Right atrium auricular region (tissue), 2 donors: ENCODE measurements around the gene RYR3. TPM values are rescaled to one million over a fixed set of nuclear protein-coding genes. Genes with fewer than 3 reads are reported as not detected.

ENCODE experiments used
- DNase-seq: peaks from one replicate; pipeline ENCODE4 v3.0.0-alpha.2; 2019; ENCODE audit warnings: low spot score
- H3K27ac ChIP-seq, 2 donors: fragments of 200-600 bp; sonication (generic); 1 replicate in 1 of 2; 2 replicates in 1 of 2; pipeline ENCODE4 v1.5.1; 2016 to 2019
- H3K27me3 ChIP-seq, 2 donors: fragments of 200-600 bp; sonication (generic); one replicate each; pipeline versions ENCODE4 v1.5.1 to v1.6.0; 2017 to 2019
- H3K36me3 ChIP-seq: fragments of 200-600 bp; sonication (generic); one replicate; pipeline ENCODE4 v1.5.1; 2016
- H3K4me1 ChIP-seq, 2 donors: fragments of 200-600 bp; sonication (generic); one replicate each; pipeline versions ENCODE4 v1.5.1 to v1.6.0; 2017 to 2019
- H3K4me3 ChIP-seq, 2 donors: fragments of 200-600 bp; sonication (generic); 1 replicate in 1 of 2; 2 replicates in 1 of 2; pipeline ENCODE4 v1.5.1; 2017 to 2019; ENCODE audit warnings: mild to moderate bottlenecking in 1 of 2, moderate library complexity in 1 of 2
- H3K9me3 ChIP-seq, 2 donors: fragments of 200-600 bp; sonication (generic); one replicate each; pipeline ENCODE4 v1.5.1; 2019
- total RNA-seq, 2 donors: library from RNA; depleted of rRNA; stranded (reverse); fragments of >200 nt; gene quantifications; one replicate each; pipeline ENCODE4 v1.1.0, GENCODE V29; 2016
- TF ChIP-seq, protein P1 (sequence below), 2 donors: fragments of 200-600 bp; sonication (generic); IDR thresholded peaks; one replicate each; pipeline ENCODE4 v1.5.1; 2019; ENCODE audit warnings: antibody characterized with exemption in 2 of 2

The RYR3 gene
- total RNA-seq, 2 donors from 2014 or later: 0.08 to 0.11 TPM

DNA sequence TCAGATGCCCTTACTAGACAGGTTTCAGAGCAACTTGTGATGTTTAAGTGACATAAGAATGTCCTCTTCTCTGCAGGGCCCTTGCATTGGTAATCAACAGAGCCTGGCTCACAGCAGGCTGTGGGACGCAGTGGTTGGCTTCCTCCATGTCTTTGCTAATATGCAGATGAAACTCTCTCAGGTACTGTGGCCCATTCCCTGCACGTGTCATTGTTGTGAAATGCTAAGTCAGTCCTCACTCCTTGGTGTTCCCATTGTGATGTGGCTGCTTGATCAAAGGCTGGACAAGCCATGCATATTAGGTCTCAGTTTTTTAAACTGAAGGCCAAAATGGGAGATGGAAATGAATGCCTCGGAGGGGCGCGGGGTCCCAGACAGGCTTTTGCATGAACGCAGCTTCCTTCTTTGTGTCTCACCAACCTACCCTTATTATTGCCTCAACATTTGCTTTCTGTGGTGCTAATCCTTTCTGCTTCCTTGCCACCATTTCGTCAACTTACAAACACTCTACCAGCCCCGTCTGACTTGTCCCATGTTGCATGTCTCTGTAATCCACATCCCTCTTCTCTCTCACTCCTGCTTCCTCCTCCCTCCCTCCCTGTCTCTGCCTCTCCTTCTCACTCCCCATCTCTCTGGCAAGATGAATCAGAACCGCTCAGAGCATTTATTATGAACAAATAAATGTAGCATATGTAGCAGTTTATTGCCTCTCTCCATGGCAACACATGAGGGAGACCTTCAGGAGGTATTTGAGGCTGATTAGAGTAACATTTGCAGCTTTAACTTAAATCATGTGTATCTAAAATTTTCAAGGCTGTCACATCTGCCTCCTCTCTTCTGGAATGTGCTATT is 524.4 kb downstream of the RYR3 start:
- H3K27ac ChIP-seq: no peak overlapping the region
- no peaks in the 10 kb centered on the region for H3K9me3 ChIP-seq
- no peaks in the 10 kb centered on the region for H3K36me3 ChIP-seq
- H3K4me1 ChIP-seq: no peaks in the 10 kb centered on the region
- TF ChIP-seq, protein P1, sequence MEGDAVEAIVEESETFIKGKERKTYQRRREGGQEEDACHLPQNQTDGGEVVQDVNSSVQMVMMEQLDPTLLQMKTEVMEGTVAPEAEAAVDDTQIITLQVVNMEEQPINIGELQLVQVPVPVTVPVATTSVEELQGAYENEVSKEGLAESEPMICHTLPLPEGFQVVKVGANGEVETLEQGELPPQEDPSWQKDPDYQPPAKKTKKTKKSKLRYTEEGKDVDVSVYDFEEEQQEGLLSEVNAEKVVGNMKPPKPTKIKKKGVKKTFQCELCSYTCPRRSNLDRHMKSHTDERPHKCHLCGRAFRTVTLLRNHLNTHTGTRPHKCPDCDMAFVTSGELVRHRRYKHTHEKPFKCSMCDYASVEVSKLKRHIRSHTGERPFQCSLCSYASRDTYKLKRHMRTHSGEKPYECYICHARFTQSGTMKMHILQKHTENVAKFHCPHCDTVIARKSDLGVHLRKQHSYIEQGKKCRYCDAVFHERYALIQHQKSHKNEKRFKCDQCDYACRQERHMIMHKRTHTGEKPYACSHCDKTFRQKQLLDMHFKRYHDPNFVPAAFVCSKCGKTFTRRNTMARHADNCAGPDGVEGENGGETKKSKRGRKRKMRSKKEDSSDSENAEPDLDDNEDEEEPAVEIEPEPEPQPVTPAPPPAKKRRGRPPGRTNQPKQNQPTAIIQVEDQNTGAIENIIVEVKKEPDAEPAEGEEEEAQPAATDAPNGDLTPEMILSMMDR (IDR thresholded peaks at IDR 0.05): no peak
- H3K27me3 ChIP-seq: no peaks in the 10 kb centered on the region
- no peak overlapping the region for H3K4me3 ChIP-seq
- no peak for DNase-seq

DNA sequence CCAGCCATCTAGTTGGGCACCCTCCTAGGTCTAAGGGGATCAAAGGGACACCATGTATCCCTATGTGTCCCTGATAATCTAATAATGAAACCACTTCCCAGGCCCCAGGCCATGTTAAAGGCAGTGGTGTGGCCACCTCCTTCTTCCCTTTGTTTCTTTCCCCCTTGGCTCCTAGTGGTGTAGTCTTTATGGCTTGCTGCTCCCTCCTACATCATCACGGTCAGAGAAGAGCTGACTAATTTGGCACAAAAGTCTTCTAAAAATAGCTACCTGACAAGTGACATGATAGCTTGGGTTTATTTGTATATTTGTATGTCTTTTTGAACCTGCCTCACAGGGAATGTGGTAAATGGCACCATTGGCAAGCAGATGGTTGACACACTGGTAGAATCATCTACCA is 526.5 kb downstream of the RYR3 start:
- H3K4me3 ChIP-seq: no peak overlapping the region
- no peaks in the 10 kb centered on the region for H3K4me1 ChIP-seq
- no peaks in the 10 kb centered on the region for H3K9me3 ChIP-seq
- TF ChIP-seq, protein P1 (IDR thresholded peaks at IDR 0.05): no peak
- DNase-seq: no peak
- no peak overlapping the region for H3K27ac ChIP-seq
- no peaks in the 10 kb centered on the region for H3K36me3 ChIP-seq
- no peaks in the 10 kb centered on the region for H3K27me3 ChIP-seq

DNA sequence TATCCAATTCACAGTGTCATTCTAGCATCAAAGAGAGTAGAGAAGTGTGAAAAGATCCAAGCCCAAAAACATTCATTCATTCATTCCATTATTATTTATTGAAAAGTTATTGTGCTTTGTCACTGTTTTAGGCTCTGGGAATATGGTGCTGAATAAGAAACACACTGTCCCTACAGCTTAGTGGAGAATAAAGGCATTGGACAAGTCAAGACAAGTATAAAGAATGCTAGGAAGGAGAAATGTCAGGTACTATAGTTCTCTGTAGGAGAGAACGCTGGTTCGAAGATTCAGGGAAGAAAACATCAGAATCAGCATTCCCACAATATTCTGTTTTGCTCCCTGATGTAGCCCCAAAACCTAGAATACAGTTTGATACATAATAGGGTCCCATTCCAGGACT is 528.8 kb downstream of the RYR3 start:
- H3K9me3 ChIP-seq: no peaks in the 10 kb centered on the region
- no peak overlapping the region for H3K27ac ChIP-seq
- no peaks in the 10 kb centered on the region for H3K36me3 ChIP-seq
- H3K27me3 ChIP-seq: no peaks in the 10 kb centered on the region
- no peak overlapping the region for H3K4me3 ChIP-seq
- no peaks in the 10 kb centered on the region for H3K4me1 ChIP-seq
- TF ChIP-seq, protein P1 (IDR thresholded peaks at IDR 0.05): no peak
- DNase-seq: no peak

DNA sequence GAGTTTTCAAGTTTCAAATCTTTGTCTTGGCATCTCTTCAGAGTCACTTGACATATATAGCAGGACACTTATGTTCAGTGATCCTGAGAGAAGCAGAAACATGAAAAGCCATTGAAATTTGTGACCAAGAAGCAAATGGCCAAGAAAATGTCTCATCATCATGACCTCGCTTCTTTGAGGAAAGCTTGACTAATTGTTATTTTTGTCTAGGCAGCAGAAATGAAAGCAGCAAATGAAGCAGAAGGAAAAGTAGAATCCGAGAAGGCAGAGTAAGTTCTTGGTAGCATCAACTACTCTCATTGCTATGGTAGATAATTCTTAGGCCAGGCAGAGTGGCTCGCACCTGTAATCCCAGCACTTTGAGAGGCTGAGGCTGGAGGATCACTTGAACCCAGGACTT is 529.8 kb downstream of the RYR3 start:
- Histone ChIP-seq H3K4me1 (no peaks in the 10 kb centered on the region), H3K36me3 (no peaks in the 10 kb centered on the region)

DNA sequence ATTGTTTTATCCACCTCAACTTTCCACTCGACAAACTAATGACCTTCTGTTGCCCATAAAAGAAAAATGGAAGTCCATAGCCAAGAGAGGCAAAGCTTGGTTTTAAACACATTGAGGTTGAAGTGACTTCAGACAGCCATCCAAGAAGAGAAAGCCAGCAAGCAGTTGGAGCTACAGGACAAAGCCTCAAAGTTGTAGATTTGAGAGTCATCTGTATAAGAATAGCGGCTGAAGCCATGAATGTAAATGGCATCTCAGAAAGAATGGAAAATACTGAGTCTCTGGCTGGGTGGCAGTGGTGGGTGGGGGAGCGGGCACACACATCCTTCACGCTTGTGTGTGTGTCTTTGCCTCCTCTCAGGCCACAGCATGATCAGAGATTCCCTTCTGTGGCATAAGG is 533.4 kb downstream of the RYR3 start:
- TF ChIP-seq, protein P1 (IDR thresholded peaks at IDR 0.05): no peak
- Histone ChIP-seq H3K27me3 (no peaks in the 10 kb centered on the region), H3K4me1 (no peaks in the 10 kb centered on the region), H3K36me3 (no peaks in the 10 kb centered on the region), H3K27ac (no peak overlapping the region), H3K4me3 (no peak overlapping the region), H3K9me3 (no peaks in the 10 kb centered on the region)
- DNase-seq: no peak

More for the DNA sequence above, 529.8 kb downstream of the RYR3 start:
- Histone ChIP-seq H3K9me3 (no peaks in the 10 kb centered on the region), H3K4me3 (no peak overlapping the region), H3K27me3 (no peaks in the 10 kb centered on the region), H3K27ac (no peak overlapping the region)
- TF ChIP-seq, protein P1 (IDR thresholded peaks at IDR 0.05): no peak
- no peak for DNase-seq

DNA sequence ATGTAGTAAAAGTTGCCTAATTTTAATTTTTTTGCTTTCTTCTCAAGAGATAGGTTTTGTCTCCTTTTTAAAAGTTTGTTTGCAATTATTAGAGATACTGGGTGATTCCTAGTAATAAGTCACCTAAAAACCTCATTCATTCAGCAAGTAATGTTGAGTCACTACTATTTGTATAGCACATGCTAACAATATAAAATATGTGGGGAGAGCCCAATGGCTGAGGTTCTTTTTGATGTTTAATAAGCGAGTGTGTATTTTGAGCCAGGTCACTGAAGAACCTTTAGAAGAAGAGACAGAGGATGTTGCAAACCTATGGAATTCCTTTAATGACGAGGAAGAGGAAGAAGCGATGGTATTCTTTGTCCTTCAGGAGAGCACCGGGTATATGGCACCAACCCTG is 533.8 kb downstream of the RYR3 start:
- no peaks in the 10 kb centered on the region for H3K4me1 ChIP-seq
- no peaks in the 10 kb centered on the region for H3K36me3 ChIP-seq
- no peak for DNase-seq
- TF ChIP-seq, protein P1 (IDR thresholded peaks at IDR 0.05): no peak
- no peak overlapping the region for H3K27ac ChIP-seq
- H3K27me3 ChIP-seq: no peaks in the 10 kb centered on the region
- H3K9me3 ChIP-seq: no peaks in the 10 kb centered on the region
- no peak overlapping the region for H3K4me3 ChIP-seq
